NCI-H2171 treated with DMSO at 0.1 percent for 48 hours (cell line): ENCODE measurements around the gene DYRK2.

Experiments
- DNase-seq: peaks from one replicate; lab custom pipeline; 2025; lab: John Stamatoyannopoulos, UW

Gene DYRK2

GRCh38 chr12:67705394-67706370 lies 57.1 kb downstream of the DYRK2 start:
- DNase-seq = peak; percentile 18

- no peak for DNase-seq
These were observed 60.9 kb downstream of the DYRK2 start for GRCh38 chr12:67709367-67709954.

GRCh38 chr12:67710582-67710981 lies 62.0 kb downstream of the DYRK2 start:
- no peak for DNase-seq

- no peak for DNase-seq
These were observed 63.5 kb downstream of the DYRK2 start for GRCh38 chr12:67712011-67712410.

- no peak for DNase-seq
These were observed 66.1 kb downstream of the DYRK2 start for GRCh38 chr12:67714648-67715047.
